T-cell (primary cell): ENCODE data around the gene VAMP8. TPM values are rescaled to one million over a fixed set of nuclear protein-coding genes. Genes with fewer than 3 reads are reported as not detected.
"Not testable (repeated sequence)": the region's sequence is repeated elsewhere in the genome, so short reads cannot be mapped to it uniquely, and the experiment has no call there.

Experiments
- ATAC-seq, 4 experiments: fragments of 200-7000 bp in 3 of 4; fragments of 150-1000 bp in 1 of 4; cut with Tn5 transposase; replicated peaks in 1 of 4; 1 replicate in 3 of 4; 2 replicates in 1 of 4; pipeline ENCODE4 v1.10.0; 2021; ENCODE audit warnings: moderate library complexity in 3 of 4, mild to moderate bottlenecking in 2 of 4, moderate number of reproducible peaks in 1 of 4
- CTCF ChIA-PET, 2 donors: fragments of 300-600 bp; sonication (Branson Sonifier 250); formaldehyde crosslinking; loops; one replicate each; lab custom pipeline; 2022; ENCODE audit warnings: antibody characterized with exemption in 2 of 2; lab: Charles Lee
- POLR2A ChIA-PET, 2 donors: fragments of 300-600 bp; sonication (Branson Sonifier 250); formaldehyde crosslinking; loops; one replicate each; lab custom pipeline; 2022; ENCODE audit warnings: antibody characterized with exemption in 2 of 2; lab: Charles Lee
- DNase-seq, 35 experiments: peaks; one replicate each; pipeline versions ENCODE4 v3.0.0 to v3.0.0-alpha.2; 2013 to 2023
- H3K27ac ChIP-seq: one replicate; pipeline ENCODE4 v1.5.1; 2013; ENCODE audit warnings: low read length
- H3K27me3 ChIP-seq, 2 experiments: replicated peaks in 1 of 2; 1 replicate in 1 of 2; 2 replicates in 1 of 2; pipeline versions ENCODE4 v1.6.1 to v1.7.0; 2013; ENCODE audit warnings: low read length in 1 of 2, mixed read lengths in 1 of 2; ENCODE audit not compliant: control insufficient read depth in 2 of 2, insufficient read depth in 2 of 2; ENCODE audit errors: extremely low read depth in 1 of 2
- H3K36me3 ChIP-seq, 2 donors: 1 replicate in 1 of 2; 2 replicates in 1 of 2; pipeline versions ENCODE4 v1.6.1 to v1.7.0; 2013; ENCODE audit warnings: low read length in 1 of 2; ENCODE audit not compliant: control insufficient read depth in 2 of 2, insufficient read depth in 1 of 2; ENCODE audit errors: extremely low read depth in 1 of 2
- H3K4me1 ChIP-seq, 2 experiments: 1 replicate in 1 of 2; 2 replicates in 1 of 2; pipeline versions ENCODE4 v1.6.1 to v1.7.0; 2013; ENCODE audit warnings: low read length in 2 of 2, mixed read lengths in 1 of 2; ENCODE audit not compliant: insufficient read depth in 2 of 2, control insufficient read depth in 1 of 2; ENCODE audit errors: extremely low read depth in 1 of 2
- H3K4me3 ChIP-seq, 2 donors: 1 replicate in 1 of 2; 2 replicates in 1 of 2; pipeline versions ENCODE4 v1.5.1 to v1.7.0; 2013; ENCODE audit warnings: mild to moderate bottlenecking in 2 of 2, low read length in 1 of 2, moderate library complexity in 1 of 2; ENCODE audit not compliant: control insufficient read depth in 1 of 2; ENCODE audit errors: extremely low read depth in 1 of 2
- H3K9me3 ChIP-seq: 2 replicates; pipeline ENCODE4 v1.7.0; 2013
- H3K27ac Mint-ChIP-seq, 2 donors: one replicate each; pipeline ENCODE4 v1.8.0; 2020 to 2021; ENCODE audit warnings: mild to moderate bottlenecking in 2 of 2, mixed read lengths in 2 of 2
- H3K27me3 Mint-ChIP-seq, 2 donors: one replicate each; pipeline ENCODE4 v1.8.0; 2021 to 2022; ENCODE audit warnings: mixed read lengths in 2 of 2
- H3K36me3 Mint-ChIP-seq: one replicate; pipeline ENCODE4 v1.8.0; 2021; ENCODE audit warnings: mixed read lengths
- H3K4me1 Mint-ChIP-seq, 3 donors: one replicate each; pipeline ENCODE4 v1.8.0; 2020 to 2022; ENCODE audit warnings: mixed read lengths in 3 of 3, mild to moderate bottlenecking in 1 of 3
- H3K4me3 Mint-ChIP-seq, 3 donors: one replicate each; pipeline ENCODE4 v1.8.0; 2020 to 2022; ENCODE audit warnings: mild to moderate bottlenecking in 3 of 3, mixed read lengths in 3 of 3, moderate library complexity in 3 of 3
- H3K9me3 Mint-ChIP-seq, 3 donors: one replicate each; pipeline ENCODE4 v1.8.0; 2020 to 2022; ENCODE audit warnings: mixed read lengths in 3 of 3
- WGBS: methylation state at CpG from one replicate; pipeline ENCODE4 v1.1.5; 2013; ENCODE audit warnings: missing lambda C conversion rate; ENCODE audit not compliant: insufficient coverage; 5-methylcytosine and 5-hydroxymethylcytosine counted together
- total RNA-seq, 35 experiments: library from RNA in 6 of 35; stranded (reverse) in 6 of 35; fragments of 120-200 nt in 1 of 35; gene quantifications; one replicate each; pipeline versions ENCODE4 v1.2.1 to v1.2.4 and lab custom pipeline; 2013 to 2026

VAMP8 gene
- total RNA-seq, 5 donors from 2014 or later (not counting 1 experiment from before 2014, with no cell fraction given): 76.2 to 102 (median 84.5) TPM

DNA sequence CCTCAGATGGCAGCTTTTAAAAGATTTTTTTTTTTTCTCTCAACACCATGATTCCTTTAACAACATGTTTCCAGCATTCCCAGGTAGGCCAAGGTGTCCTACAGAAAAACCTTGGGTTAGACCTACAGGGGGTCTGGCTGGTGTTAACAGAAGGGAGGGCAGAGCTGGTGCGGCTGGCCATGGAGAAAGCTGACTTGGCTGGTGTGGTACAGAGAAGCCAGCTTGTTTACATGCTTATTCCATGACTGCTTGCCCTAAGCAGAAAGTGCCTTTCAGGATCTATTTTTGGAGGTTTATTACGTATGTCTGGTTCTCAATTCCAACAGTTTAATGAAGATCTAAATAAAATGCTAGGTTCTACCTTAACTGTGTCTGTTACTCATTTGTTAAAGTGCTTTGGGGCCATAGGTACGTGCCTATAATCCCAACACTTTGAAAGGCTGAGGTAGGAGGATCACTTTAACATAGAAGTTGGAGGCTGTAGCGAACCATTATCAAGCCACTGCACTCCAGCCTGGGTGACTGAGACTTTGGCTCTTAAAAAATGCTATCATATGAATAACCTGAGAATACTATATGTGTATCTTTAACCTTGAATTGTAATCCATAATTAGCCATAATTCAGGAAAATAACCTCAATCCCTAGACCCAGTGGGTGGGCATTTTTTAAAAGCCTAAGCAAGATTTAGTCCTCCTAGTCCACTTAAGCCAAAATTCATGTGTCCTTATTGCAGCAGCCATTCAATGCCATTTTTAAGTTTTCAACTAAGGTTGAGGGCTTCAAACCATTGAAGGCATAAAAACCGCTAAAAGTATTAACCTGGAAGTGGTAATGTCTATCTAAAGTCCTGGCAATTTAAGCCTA is 32.2 kb upstream of the VAMP8 start:
- H3K27ac ChIP-seq, H3K9me3 ChIP-seq, H3K27me3 ChIP-seq, H3K4me3 ChIP-seq, H3K4me3 Mint-ChIP-seq, H3K27me3 Mint-ChIP-seq, ATAC-seq, DNase-seq, H3K27ac Mint-ChIP-seq, H3K9me3 Mint-ChIP-seq: not testable (repeated sequence)
- CTCF ChIA-PET: interaction anchor here (0.5 to 0.8 kb wide), 5 partner anchors 120 to 522 kb away, joined by 3 to 5 read pairs (median 3); partner anchors contain the start of gene SH2D6 (in 1 of the 2)
- peaks cover 11 to 12% of the 10 kb centered on the region in 2 experiments for H3K4me1 ChIP-seq
- WGBS: no CpG with 5 or more reads among the region's 5 CpGs
- Mint-ChIP-seq H3K36me3 (peaks cover 44% of the 10 kb centered on the region), H3K4me1 (peaks cover 27 to 29% (median 28%) of the 10 kb centered on the region in 3 donors)
- POLR2A ChIA-PET: interaction anchor here in 1 of 2 donors (0.8 kb wide), 1 partner anchor 126 kb away, joined by 3 read pairs; no protein-coding TSS in a partner anchor
- peaks cover 0 to 62% of the 10 kb centered on the region in 2 donors for H3K36me3 ChIP-seq

DNA sequence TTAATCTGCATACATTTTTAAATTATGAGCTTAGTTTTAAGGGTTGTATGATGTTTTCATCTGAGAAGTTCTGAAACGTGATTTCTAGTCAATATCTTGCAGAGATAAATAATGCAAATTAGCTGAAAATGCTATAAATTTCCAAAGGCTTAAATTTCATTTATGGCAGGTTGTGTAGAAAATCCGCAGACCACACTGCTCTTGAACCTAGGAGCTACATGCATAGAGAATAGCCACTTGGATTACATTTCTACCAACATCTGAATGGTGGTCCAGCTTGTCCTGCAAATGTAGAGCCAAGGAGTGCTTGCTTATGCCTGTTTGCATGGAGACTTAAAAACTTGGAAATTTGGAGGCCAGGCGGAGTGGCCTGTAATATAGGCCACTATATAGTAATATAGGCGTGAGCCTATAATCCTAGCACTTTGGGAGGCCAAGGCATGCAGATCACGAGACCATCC is 31.6 kb upstream of the VAMP8 start:
- WGBS: 83% methylated on average over 2 of the region's 5 CpGs
- Histone ChIP-seq H3K4me3 (no peak overlapping the region), H3K27ac (no peak overlapping the region), H3K27me3 (no peaks in the 10 kb centered on the region), H3K36me3 (peaks cover 0 to 68% of the 10 kb centered on the region in 2 donors), H3K4me1 (peaks cover 5 to 6% of the 10 kb centered on the region in 2 experiments), H3K9me3 (no peaks in the 10 kb centered on the region)
- H3K27ac Mint-ChIP-seq: no peak overlapping the region
- ChIA-PET CTCF (interaction anchor here (0.5 to 0.8 kb wide), 5 partner anchors 121 to 523 kb away, joined by 3 to 5 read pairs (median 3); partner anchors contain the start of gene SH2D6 (in 1 of the 2)), POLR2A (interaction anchor here (0.6 to 0.8 kb wide), 4 partner anchors 45 to 180 kb away, joined by 3 to 4 read pairs (median 3); no protein-coding TSS in a partner anchor)
- H3K4me1 Mint-ChIP-seq: peaks cover 20 to 22% (median 21%) of the 10 kb centered on the region in 3 donors
- H3K27me3 Mint-ChIP-seq: no peaks in the 10 kb centered on the region
- H3K4me3 Mint-ChIP-seq: no peak overlapping the region
- no peak for DNase-seq
- peaks cover 49% of the 10 kb centered on the region for H3K36me3 Mint-ChIP-seq
- no peaks in the 10 kb centered on the region for H3K9me3 Mint-ChIP-seq
- no peak for ATAC-seq

DNA sequence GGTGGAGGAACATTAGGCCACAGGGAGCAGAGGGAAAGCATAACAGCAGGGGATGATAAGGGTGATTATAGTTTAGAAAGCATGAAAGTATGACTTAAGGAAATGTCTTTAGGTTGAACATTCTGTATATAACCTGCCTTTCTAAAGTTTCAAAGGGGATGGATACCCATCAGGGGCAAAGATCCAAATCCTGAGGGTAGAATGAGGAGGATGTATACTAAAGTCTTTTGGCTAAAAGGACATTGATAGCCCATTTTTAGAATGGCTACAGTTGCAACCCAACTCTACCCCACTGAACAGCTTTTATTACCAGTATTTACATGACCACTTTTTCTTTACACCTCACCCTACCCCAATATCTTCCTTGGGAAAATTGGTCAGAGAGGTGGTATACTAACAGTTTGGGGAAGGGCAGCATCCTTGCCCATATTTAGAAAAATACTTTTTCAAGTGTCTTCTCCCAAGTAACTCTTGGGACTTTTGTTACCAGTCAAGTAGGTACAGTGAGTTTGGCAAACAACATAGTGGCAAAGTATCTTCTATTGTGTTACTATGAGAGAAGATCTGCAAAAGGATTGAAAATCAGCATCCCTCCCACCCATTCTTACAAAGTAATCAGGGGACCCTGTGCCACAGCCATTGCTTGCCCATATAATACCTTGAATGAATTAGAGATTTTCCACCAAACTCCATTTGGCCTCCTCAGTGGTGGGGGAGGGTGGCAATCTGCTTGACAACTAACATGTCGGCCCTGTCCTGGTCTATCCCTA is 30.1 kb upstream of the VAMP8 start:
- Mint-ChIP-seq H3K27ac (peak overlapping the region; percentile 50 to 52), H3K4me3 (no peak overlapping the region), H3K27me3 (no peaks in the 10 kb centered on the region), H3K9me3 (no peaks in the 10 kb centered on the region), H3K36me3 (peaks cover 49% of the 10 kb centered on the region), H3K4me1 (peaks cover 8 to 11% (median 11%) of the 10 kb centered on the region in 3 donors)
- CTCF ChIA-PET: no interaction called here
- no peak for ATAC-seq
- POLR2A ChIA-PET: no interaction called here
- no peak overlapping the region for H3K4me3 ChIP-seq
- no peak overlapping the region for H3K27ac ChIP-seq
- peaks cover 0 to 67% of the 10 kb centered on the region in 2 donors for H3K36me3 ChIP-seq
- H3K27me3 ChIP-seq: no peaks in the 10 kb centered on the region
- H3K4me1 ChIP-seq: no peaks in the 10 kb centered on the region
- WGBS: no CpG with 5 or more reads among the region's 1 CpG
- no peaks in the 10 kb centered on the region for H3K9me3 ChIP-seq
- no peak for DNase-seq

GRCh38 chr2:85547859-85548607 is 29.4 kb upstream of the VAMP8 start:
- no peaks in the 10 kb centered on the region for H3K9me3 Mint-ChIP-seq
- CTCF ChIA-PET: interaction anchor here (0.6 to 6.7 kb wide), 4 partner anchors 8 to 158 kb away, joined by 3 to 65 read pairs (median 34); partner anchors contain the start of genes MAT2A (in 1 of the 2) and SH2D6 (in 1 of the 2)
- H3K4me1 Mint-ChIP-seq: peaks cover 3 to 6% (median 4%) of the 10 kb centered on the region in 3 donors
- ATAC-seq: no peak
- H3K36me3 Mint-ChIP-seq: peaks cover 46% of the 10 kb centered on the region
- H3K27me3 Mint-ChIP-seq: no peaks in the 10 kb centered on the region
- no peak for DNase-seq
- 95% methylated on average over 3 of the region's 6 CpGs for WGBS
- POLR2A ChIA-PET: interaction anchor here (1.0 to 1.2 kb wide), 2 partner anchors 12 to 13 kb away, joined by 3 to 5 read pairs; partner anchors contain the start of gene GGCX (in 1 of the 2)
- H3K4me3 Mint-ChIP-seq: no peak overlapping the region
- Histone ChIP-seq H3K27me3 (no peaks in the 10 kb centered on the region), H3K27ac (no peak overlapping the region), H3K4me1 (no peaks in the 10 kb centered on the region), H3K9me3 (no peaks in the 10 kb centered on the region), H3K4me3 (no peak overlapping the region), H3K36me3 (peaks cover 0 to 67% of the 10 kb centered on the region in 2 donors)
- peak overlapping the region in 1 of 2 donors; percentile 57 for H3K27ac Mint-ChIP-seq

GRCh38 chr2:85548608-85548900 is 28.8 kb upstream of the VAMP8 start:
- CTCF ChIA-PET: interaction anchor here (0.6 to 6.7 kb wide), 4 partner anchors 8 to 159 kb away, joined by 3 to 65 read pairs (median 34); partner anchors contain the start of genes MAT2A (in 1 of the 2) and SH2D6 (in 1 of the 2)
- no peaks in the 10 kb centered on the region for H3K27me3 Mint-ChIP-seq
- H3K36me3 Mint-ChIP-seq: peaks cover 41% of the 10 kb centered on the region
- WGBS: 93% methylated on average over 2 of the region's 2 CpGs
- POLR2A ChIA-PET: interaction anchor here (1.0 to 1.2 kb wide), 2 partner anchors 12 kb away, joined by 3 to 5 read pairs; partner anchors contain the start of gene GGCX (in 1 of the 2)
- Histone ChIP-seq H3K27ac (no peak overlapping the region), H3K36me3 (peaks cover 0 to 66% of the 10 kb centered on the region in 2 donors), H3K4me3 (no peak overlapping the region), H3K27me3 (no peaks in the 10 kb centered on the region), H3K4me1 (no peaks in the 10 kb centered on the region), H3K9me3 (no peaks in the 10 kb centered on the region)
- no peaks in the 10 kb centered on the region for H3K9me3 Mint-ChIP-seq
- ATAC-seq (no peak), DNase-seq (no peak)
- H3K4me3 Mint-ChIP-seq: no peak overlapping the region
- H3K27ac Mint-ChIP-seq: peak overlapping the region in 1 of 2 donors; percentile 4
- H3K4me1 Mint-ChIP-seq: peaks cover 0 to 4% (median 4%) of the 10 kb centered on the region in 3 donors
